GM18873 (cell line): Measurements from ENCODE around the gene TMED9.
A peak's percentile ranks its signal among the peaks of the same experiment; 100 is the strongest.
"Not testable (repeated sequence)": the region's sequence is repeated elsewhere in the genome, so short reads cannot be mapped to it uniquely, and the experiment has no call there.

Experiments
- ATAC-seq: cut with Tn5 transposase; IDR thresholded peaks from one replicate; pipeline ENCODE4 v1.9.1; 2021; ENCODE audit warnings: mild to moderate bottlenecking, moderate library complexity, moderate number of reproducible peaks; ENCODE audit not compliant: unreplicated experiment, low FRiP score

TMED9 gene

DNA sequence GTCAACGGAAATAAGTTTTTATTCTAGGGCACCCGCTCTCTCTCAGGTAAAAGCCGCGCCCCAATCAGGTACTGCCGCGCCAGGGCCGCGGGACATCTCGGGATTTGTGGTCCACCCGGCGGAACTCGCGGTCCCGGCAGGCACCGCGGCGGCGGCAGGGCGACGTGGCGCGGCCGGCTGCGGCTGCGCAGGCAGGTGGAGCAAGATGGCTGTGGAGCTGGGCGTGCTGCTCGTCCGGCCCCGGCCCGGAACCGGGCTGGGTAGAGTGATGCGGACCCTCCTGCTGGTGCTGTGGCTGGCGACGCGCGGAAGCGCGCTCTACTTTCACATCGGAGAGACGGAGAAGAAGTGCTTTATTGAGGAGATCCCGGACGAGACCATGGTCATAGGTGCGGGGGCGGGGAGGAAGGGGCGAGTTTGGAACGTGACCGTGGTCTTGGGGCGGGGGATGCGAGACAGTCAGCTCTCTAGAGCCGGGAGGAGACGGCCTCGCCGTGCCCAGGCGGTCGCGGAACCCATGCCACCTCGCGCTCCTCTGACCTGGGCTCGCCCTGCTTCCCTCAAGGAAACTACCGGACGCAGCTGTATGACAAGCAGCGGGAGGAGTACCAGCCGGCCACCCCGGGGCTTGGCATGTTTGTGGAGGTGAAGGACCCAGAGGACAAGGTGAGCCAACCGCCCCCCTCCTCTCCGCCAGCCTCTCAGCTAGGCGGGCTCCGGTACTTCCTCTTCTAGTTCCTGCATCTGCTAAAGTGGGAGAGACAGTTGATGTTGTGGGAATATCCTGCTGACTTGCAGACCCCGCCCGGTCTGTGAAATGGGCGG, at the start of gene TMED9:
Gene TMED9, plus strand, starts transcription at position 194 of the 825 bp plus-strand sequence. Its CDS starts 12 bp downstream, at position 206.
- ATAC-seq, result peak; percentile 66

DNA sequence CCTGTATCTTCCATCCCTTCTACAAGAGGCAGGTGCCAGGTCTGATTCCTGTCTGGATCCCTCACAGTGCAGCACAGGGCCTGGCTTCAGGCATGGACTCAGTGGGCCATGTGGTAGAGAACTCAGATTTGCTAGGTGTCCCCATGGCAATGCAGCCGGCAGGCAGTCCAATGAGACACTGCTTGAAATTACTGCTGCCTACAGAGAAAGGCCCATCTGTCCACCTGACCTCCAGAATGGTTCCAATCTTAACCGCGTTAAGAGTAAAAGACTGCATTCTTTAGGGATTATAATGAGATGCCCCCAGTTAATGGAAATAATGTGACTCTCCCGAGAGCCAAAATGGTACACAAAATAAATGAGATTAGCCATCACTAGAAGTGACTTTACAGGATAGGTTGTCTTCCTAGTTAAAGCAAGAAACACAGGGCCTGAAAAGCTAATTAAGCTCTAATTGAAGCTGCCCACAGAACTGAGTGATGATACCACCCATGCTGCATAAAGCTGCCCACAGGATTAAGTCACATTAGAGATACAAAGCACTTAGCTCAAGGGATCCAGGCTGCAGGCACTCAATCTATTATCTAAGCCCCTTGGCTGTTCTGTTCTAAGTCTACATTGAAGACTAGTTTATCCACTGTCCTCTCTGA, 49.1 kb upstream of the TMED9 start:
- no peak for ATAC-seq

DNA sequence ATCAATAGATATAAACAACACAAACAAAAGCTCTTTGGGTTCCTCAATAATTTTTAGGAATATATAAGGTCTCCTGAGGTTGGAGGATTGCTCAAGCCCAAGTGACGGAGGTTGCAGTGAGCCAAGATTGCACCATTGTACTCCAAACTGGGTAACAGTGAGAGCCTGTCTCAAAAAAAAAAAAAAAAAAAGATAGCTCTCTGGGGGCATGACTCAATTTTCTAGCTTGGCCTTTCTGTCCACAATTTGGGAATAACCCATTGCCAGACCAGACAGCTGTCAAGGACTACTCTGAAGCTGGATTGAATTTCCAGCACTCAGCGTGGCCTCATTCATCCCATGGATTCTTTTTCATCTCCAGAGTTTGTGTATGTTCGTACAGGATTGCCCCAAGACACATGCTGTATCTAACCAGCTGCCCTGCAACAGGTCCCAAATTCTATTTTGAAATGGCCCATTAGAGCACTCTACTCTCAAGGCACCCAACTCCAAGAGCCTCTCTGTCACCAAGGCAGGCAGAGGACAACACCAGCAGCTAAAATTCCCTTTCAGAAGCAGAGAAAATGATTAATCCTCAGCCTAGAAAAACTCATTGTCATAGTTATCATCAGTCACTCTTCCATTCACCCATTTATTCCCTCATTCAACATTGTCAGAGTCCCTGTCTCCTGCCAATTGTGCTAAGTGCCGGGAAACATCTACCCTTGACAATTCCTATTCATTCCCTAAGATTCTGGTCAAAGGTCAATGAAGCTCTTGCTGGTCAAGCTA, 46.3 kb upstream of the TMED9 start:
- no peak for ATAC-seq

DNA sequence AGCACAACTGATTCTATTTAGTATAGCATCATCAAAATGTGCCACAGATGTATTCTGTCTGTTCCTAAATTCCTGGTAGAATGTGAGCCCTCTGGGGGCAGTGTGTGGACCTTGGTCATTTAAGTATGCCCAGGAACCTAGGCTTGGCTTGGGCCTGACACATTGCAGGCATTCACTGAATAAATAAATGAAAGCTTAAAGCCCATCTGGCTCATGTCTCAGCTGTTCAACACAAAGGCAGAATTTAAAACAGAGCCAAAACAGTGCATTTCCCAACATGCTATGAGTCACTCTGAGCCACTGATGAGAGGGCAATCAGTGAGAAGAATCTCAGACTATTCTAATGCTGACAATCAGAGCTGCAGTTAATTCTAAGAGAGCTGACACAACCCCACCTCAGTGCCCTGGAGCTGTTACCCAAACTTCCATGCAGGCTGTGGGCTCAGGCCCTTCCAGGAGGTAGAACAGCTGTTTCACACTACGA, 45.7 kb upstream of the TMED9 start:
- ATAC-seq, result no peak

DNA sequence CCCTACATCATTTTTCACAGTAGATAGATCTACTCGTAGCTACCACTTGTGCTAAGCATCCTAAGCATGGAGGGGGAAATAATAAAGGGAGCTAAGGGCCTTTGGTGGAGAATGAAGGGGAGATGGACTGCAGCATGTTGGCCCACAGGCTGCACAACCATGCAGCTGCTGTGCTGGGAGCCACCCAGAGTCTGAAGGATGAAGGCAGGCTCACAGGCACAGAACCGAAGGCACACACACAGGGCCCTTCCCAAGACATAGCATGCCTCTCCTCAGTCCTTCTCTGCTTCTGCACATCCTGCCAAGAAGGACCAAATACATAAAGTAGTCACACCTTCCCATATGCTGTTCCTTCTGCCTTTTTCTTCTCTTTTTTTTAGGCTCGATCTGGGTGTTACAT, 44.3 kb upstream of the TMED9 start:
- ATAC-seq, result no peak

DNA sequence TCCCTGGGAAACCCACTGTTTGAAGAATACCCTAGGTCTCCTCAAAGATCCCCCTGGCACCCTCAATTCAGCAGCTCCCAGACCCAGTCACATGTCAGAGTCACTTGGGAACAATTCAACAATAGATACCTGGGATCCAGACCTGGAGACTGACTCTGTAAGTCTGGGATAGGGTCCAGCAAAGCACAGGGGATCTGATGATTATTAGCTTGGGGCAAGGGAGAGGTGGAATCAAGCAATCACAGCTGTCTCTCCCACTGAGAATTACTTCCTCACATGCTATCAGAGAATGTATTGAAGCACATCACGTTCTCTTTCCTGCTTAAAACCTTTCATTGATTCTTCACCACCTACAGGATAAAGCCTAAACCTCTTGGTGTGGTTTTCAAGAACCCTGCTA, 43.5 kb upstream of the TMED9 start:
- ATAC-seq, result no peak

DNA sequence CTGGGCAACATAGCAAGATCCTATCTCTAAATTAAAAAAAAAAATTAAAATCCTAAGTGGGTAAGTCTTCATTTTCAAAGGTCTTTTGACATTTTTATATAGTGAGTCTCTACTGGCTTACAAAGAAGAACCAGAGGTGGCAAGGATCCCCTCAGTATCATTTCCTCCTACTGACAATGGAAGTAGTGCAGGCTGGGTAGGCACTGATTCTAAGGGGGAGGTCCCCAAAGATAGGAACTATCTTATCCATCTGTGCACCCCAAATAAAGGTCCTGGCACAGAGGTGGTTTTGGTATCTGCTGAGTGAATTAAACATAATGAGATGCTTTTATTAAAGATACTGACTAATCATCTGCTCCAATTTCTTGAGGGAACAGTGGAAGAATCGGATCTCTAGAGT, 41.9 kb upstream of the TMED9 start:
- no peak for ATAC-seq

DNA sequence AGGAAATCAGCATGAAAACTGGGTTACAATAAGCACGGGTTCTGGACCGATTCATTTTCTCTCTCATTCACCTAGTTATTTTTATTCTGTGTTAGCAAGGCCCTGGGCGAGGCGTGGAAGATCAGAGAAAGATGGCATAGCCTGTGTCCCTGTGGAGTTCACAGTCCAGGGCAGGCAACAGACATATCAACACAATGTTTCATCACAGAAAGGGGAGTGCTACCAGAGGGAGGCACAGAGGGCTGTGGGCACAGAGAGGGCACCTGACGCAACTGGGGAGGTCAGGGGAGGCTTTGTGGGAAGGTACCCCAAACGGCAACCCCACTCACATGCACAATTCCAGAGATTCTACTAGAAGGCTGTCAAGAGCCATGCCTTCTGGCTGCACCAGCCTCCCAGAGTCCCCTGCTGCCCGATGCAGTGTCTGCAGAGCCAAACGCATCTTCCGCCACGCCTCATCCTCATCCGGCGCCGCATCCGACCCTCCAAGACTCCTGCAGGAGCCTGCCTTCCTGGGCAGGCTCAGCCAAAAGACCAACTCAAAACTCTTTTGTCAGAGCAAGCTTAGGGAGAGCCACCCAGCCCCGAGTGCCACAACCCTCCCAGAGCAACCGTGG, 39.1 kb upstream of the TMED9 start:
- ATAC-seq, result no peak

DNA sequence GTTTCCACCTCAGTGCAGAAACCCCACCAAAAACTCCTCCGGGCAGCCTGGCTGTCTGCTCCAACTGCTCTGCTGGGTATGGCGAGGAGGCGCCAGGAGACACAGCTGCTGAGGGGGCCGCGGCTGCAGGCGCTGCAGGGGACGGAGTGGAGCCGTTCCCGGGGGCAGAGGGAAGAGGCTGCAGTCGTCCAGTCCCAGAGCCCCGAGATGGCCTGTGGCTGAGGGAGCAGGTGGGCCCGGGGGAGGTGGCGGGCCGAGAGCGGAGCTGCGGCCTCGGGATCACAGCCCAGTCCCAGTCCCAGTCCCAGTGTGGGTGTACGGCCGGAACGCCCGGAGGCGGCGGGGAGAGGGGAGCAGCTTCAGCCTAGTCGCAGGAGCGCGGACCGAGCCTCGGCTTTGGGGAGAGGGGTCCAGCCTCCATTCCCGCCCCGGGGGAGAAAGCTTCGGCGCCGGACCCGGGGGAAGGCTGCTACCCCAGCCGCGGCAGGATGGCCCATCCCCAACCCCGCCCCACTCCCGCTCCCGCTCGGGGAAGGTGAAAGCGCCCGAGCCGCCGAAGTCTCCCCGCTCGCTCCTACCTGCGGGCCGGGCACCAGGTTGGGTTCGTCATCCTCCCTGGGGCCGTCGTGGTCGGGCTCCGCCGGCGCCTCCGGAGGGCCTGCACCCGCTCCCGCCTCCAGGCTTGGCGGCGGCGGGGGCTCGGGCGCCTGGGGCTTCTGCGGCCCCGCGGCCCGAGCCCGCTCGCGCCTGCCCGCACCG, 38.2 kb upstream of the TMED9 start:
- ATAC-seq, result peak; percentile 21

DNA sequence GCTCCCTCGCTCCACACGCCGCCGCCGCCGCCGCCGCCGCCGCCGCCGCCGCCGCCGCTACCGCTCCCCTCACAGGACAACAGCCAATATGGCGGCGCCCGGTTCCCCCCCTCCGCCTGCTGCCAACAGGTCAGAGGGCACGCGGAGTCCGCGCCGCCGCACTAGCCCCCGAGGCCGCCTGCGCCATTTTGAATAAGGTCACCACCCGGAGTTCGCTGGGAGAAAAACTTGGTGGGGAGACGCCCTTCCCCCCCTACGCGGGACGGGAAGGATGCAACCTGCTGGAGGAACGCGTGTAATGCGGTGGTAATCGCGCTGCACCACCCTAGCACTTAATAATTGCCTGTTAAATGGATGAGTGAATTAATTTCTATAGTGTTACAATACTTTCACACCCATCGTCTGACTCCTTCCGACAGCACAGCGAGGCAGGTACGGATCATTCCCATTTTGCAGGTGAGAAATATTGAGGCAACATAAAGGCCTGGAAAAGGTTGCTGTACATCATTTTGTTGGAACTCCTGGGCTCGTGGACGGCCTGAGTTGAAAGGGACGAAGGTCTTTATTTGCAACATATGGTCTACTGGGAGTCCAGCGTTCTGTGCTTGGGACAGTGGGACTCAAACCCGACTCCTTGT, 37.4 kb upstream of the TMED9 start, which contains the start of gene FAM193B:
Gene FAM193B, minus strand, starts transcription at position 90 of the 638 bp plus-strand sequence. CDS start 105 bp downstream, outside the sequence.
- peak; percentile 56 for ATAC-seq

DNA sequence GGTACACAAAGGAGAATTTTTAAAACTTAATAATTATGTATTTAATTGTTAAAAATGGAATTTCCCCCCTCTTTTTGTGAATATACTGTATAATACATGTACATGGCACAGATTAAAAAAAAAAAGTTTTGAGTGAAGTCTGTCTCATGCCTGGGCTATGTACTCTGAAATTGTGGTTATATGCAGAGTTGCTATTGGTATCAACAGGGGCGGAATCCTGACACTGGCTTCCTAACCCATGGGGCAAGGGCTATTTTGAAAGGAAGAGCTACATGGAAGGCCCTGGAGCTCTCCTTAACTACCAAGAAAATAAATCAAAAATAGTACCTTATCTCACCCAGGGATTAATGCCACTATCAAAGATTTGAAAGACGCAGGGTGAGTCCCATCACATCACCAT, 36.8 kb upstream of the TMED9 start:
- no peak for ATAC-seq

DNA sequence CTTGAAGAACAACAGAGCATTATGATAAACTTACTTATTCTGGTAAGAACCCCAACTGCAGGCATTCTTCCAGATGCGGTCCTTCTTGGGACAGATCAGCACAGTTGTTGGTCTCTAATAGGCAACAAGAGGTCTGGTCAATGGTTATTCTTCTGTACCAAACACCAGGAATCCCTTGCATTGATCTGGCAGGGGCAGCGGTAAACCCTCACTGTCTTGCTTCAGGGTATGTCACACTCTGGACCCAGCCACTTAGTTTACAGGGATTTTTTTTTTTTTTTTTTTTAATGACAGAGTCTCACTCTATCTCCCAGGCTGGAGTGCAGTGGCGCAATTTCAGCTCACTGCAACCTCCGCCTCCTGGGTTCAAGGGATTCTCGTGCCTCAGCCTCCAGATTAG, 36.3 kb upstream of the TMED9 start:
- no peak for ATAC-seq

DNA sequence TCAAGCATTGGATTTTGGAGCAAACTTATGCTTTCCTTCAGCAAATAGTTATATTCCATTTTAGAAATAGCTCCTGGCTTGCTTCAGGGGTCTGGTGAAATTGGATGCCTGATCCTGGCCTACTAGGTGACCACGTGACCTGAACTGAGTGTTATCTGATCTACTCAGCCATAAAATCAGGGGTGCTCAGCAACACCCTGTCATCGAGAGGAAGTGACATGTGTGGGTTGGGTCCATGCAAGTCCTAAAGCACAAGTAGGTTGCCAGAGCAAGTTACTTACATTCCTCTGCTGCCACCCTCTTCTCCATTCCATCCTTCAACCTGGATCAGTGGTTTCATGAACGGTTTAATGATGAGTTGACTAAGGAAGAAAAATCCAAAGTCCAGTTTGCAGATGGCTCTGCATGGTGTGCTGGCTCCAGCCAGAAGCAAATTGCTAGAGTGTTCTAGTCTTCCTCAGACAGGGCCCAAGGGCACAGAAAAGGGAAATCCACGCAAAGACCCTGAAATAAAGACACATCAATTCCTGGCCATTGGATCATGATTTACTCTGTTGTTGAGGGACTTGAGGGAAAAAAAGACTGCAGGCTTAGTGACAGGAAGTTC, 34.9 kb upstream of the TMED9 start:
- no peak for ATAC-seq

DNA sequence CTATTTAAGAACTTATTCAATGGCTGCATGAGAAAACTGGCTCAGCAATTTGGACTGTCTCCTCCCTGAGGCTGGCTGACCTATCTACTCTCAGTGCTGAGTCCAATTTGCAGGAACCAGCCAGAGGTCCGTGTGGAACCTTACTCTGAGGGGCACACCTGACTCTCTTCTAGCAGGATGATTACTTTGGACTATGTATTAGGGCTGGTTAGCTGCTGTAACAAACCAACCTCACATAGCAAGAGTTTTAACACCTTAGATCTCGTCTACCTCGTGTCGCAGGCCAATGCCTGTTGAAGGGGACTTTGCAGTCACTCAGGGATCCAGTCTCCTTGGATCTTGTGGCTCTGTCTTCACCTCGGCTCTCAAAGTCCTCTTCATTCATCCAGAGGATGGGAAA, 34.2 kb upstream of the TMED9 start:
- ATAC-seq, result no peak

DNA sequence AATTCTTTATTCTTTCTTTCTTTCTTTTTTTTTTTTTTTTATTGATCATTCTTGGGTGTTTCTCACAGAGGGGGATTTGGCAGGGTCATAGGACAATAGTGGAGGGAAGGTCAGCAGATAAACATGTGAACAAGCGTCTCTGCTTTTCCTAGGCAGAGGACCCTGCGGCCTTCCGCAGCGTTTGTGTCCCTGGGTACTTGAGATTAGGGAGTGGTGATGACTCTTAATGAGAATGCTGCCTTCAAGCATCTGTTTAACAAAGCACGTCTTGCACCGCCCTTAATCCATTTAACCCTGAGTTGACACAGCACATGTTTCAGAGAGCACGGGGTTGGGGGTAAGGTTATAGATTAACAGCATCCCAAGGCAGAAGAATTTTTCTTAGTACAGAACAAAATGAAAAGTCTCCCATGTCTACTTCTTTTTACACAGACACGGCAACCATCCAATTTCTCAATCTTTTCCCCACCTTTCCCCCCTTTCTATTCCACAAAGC, 32.5 kb upstream of the TMED9 start:
- not testable (repeated sequence) for ATAC-seq

DNA sequence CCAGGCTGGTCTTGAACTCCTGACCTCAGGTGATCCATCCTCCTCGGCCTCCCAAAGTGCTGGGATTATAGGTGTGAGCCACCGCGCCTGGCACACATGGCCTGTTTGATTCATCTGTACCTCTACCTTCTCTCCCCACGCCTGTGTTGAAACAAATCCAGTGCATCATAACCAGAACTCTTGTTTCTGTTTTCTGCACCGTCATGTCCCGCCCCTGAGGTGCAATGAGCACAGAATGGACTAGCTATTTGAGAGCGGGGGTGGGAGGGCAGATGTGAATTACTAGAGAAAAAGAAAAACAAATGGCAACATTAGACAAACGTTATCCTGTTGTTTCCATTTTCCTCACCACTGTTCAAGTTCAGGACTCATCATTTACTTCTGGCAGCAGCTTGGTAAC, 27.0 kb upstream of the TMED9 start:
- ATAC-seq, result no peak

DNA sequence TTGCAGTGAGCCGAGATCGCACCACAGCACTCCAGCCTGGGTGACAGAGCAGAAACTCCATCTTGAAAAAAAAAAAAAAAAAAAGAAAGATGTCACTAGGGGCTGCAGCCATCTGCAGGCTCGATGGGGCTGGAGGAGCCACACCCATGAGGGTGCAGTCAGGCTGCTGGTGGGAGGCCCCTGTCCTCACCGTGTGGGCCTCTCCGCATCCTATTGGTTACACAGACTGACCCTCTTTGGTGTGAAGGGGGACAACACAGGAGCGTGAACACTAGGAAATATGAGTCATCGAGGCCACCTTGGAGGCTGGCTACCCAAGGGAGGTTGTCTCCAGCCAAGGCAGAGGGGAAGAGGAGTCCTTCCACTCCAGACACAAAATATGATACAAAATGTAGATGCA, 23.7 kb upstream of the TMED9 start:
- ATAC-seq, result no peak

DNA sequence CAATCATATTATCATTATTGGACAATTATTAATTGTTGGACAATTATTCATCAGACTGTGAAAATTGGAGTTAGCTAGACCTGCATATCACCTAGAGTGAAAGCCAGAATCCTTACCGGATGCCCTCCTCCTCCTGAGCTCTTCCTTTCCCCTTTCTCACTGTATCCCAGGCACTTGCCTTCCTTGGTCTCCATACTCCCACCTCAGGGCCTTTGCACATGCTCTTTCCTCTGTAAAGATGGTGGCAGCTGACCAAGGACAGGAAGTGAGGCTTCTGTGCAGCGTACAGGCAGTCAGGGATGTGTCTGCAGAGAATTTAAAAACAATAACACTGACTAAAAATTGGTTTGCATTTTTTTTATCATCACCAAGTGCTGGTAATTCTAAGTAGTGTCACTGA, 22.1 kb upstream of the TMED9 start:
- ATAC-seq, result no peak

DNA sequence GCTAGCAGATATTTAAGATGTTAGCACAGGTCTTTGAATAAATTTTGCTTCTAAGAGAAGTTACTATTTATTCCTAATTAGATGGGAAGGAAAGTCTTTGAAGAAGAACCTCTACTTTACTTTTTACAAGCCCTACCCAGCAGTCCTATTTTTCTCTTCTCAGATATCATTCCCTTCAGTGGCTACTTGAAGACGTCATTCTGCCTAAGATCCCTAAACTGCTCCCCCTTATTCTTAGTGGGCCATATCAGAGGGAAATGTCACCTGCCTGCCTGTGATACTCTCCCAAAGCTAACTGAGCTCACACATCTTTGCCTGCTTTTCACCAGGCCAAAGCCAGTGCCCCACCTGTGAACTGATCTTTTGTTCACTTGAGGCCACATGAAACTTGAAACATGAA, 16.5 kb upstream of the TMED9 start:
- no peak for ATAC-seq
